ENCODE data around the gene LYVE1.
A peak's percentile ranks its signal among the peaks of the same experiment; 100 is the strongest.

LYVE1 gene

DNA sequence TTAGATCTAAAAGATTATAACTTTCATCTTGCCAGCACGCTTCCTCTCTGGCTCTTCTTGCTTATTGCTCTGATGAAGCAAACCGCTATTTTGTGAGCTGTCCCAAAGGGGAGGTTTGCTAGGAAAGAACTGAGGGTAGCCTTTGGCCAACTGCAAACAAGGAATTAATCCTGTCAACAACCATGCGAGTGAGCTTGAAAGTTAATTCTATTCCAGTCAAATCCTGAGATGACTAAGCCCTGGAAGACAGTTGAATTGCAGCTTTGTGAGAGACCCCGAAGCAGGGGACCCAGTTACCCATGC, 17.2 kb downstream of the LYVE1 start:
- Histone ChIP-seq H3K4me3 (ENCODE audit: low read length) (no peak overlapping the region), H3K4me2 (ENCODE audit: low read length) (no peak overlapping the region), H3K9ac (ENCODE audit: low read depth, low read length) (no peak overlapping the region), H3K27me3 (ENCODE audit: control insufficient read depth, insufficient read depth, low read length) (no peaks in the 10 kb centered on the region), H3K36me3 (ENCODE audit: insufficient read depth, low read length) (no peaks in the 10 kb centered on the region), H3K4me1 (ENCODE audit: control insufficient read depth, insufficient read depth, low read length) (peaks cover 10% of the 10 kb centered on the region), H3K9me3 (replicated peaks; ENCODE audit: low read length) (no peaks in the 10 kb centered on the region)

DNA sequence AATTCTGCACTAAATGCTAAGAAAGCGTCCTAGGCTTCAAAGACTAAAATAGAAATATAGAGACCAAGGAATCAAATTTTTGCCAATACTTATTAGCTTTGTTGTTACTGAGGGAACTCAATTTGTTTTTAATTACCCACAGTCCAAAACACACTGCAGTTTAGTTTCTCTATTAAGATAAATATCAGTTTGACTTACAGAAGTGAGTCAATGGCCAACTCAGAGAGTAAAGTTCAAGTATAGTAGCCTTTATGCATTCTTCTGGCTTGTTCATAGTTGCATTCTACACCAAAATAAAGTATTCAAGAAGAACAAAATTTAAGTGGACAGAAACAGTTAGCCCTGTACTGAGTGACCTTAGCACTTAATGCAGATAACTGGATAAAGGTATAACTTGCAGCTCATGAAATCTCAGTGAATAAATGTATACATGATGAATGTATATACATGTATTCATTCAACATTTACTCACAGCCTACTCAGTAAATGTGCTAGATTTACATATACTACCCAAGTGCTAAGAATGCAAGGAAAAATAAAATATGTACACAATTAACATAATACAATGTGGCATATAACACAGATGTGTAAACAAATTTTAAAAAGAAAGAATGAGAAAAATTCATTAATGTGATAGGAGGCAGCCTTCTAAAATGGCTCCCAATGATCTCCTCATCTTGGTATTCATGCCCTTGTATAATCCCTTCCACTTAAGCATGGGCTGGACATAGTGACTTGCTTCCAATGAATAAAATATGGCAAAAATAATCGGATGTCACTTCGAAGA, 17.8 kb downstream of the LYVE1 start:
- Histone ChIP-seq H3K4me2 (ENCODE audit: low read length) (peak overlapping the region; percentile 41), H3K27me3 (ENCODE audit: control insufficient read depth, insufficient read depth, low read length) (no peaks in the 10 kb centered on the region), H3K4me3 (ENCODE audit: low read length) (no peak overlapping the region), H3K4me1 (ENCODE audit: control insufficient read depth, insufficient read depth, low read length) (peaks cover 10% of the 10 kb centered on the region), H3K9ac (ENCODE audit: low read depth, low read length) (no peak overlapping the region), H3K9me3 (replicated peaks; ENCODE audit: low read length) (no peaks in the 10 kb centered on the region), H3K36me3 (ENCODE audit: insufficient read depth, low read length) (no peaks in the 10 kb centered on the region)

DNA sequence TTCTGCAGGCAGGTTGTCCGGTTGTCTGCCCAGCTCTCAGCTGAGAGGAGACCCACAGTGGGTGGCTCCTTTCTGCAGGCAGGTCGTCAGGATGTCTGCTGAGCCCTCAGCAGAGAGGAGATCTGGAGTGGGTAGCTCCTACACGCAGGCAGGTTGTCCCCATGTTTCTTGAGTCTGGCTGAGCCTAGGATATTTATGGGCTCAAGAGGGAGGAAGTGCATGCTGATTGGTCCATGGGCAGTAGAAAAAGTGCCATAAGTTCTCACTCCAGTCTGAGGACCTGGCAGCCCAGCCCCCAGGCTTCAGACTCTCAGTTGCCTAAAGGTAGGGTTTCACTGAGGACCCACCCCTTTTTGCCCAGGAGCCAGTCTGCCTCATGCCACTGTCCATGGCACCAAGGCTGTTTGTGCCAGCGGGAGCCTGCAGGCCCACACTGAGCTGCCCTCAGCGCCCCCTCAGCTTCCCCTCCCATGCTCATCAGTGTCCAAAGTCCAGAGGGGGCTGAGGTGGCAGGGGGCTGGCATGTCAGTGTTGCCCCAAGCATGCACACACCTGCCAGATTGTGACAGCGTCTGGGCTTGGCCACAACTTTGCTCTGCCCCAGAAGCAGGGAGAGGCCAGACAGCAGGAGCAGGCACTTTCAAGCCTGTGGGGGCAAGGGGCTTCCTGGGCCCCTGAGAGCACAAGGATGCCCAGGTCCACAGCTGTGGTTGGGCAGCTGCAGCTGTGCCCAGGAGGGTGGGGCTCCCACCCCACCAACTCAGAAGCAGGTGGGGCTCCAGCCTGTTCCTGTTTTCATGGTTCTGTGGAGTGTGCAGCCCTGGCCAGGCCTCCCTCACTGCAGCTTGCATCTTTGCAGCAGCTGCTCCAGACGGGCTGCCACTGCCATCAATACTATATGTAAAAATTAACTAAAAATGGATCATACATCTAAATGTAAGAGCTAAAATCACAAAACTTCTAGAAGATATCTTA, 23.7 kb downstream of the LYVE1 start:
- no peak overlapping the region for H3K4me3 ChIP-seq (ENCODE audit: low read length)
- H3K9ac ChIP-seq (ENCODE audit: low read depth, low read length), result no peak overlapping the region
- no peak overlapping the region for H3K4me2 ChIP-seq (ENCODE audit: low read length)
- H3K36me3 ChIP-seq (ENCODE audit: insufficient read depth, low read length), result no peaks in the 10 kb centered on the region
- H3K9me3 ChIP-seq (replicated peaks; ENCODE audit: low read length), result no peaks in the 10 kb centered on the region
- no peaks in the 10 kb centered on the region for H3K4me1 ChIP-seq (ENCODE audit: control insufficient read depth, insufficient read depth, low read length)
- H3K27me3 ChIP-seq (ENCODE audit: control insufficient read depth, insufficient read depth, low read length), result no peaks in the 10 kb centered on the region

DNA sequence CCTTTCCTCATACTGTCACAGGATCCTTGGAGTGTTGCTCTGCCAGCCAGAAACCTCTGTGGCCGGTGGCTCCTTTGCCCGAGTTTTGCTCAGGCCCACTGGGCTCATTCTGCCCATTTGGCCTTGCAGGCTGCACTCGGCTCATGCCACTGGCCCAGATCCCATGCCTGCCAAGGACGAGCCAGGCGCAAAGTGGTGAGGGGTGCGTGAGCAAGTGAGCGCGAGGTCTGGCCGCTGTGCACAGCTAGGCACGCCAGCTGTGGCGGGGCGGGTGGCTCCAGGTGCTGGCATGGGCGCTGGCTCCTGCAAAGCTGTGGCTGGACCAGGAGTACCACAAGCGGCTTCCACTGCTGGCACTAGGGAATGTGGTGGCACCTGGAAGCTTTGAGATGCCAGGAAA, 24.7 kb downstream of the LYVE1 start:
- Histone ChIP-seq H3K4me1 (ENCODE audit: control insufficient read depth, insufficient read depth, low read length) (peaks cover 5% of the 10 kb centered on the region), H3K4me3 (ENCODE audit: low read length) (no peak overlapping the region), H3K27me3 (ENCODE audit: control insufficient read depth, insufficient read depth, low read length) (no peaks in the 10 kb centered on the region), H3K4me2 (ENCODE audit: low read length) (no peak overlapping the region), H3K9me3 (replicated peaks; ENCODE audit: low read length) (no peaks in the 10 kb centered on the region), H3K36me3 (ENCODE audit: insufficient read depth, low read length) (no peaks in the 10 kb centered on the region), H3K9ac (ENCODE audit: low read depth, low read length) (no peak overlapping the region)

DNA sequence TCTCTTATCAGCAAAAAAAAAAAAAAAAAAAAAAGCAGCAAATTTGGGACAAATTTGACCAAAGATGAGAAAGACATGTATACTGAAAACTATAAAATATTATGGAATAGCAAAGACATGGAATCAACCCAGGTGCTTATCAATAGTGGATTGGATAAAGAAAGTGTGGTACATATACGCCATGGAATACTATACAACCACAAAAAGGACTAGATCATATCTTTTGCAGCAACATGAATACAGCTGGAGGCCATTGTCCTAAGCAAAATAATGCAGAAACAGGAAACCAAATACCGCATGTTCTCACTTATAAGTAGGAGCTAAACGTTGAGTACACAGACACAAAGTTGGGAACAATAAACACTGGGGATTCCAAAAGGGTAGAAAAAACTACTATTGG, 25.7 kb downstream of the LYVE1 start:
- H3K36me3 ChIP-seq (ENCODE audit: insufficient read depth, low read length), result no peaks in the 10 kb centered on the region
- H3K9ac ChIP-seq (ENCODE audit: low read depth, low read length), result no peak overlapping the region
- H3K27me3 ChIP-seq (ENCODE audit: control insufficient read depth, insufficient read depth, low read length), result no peaks in the 10 kb centered on the region
- H3K4me1 ChIP-seq (ENCODE audit: control insufficient read depth, insufficient read depth, low read length), result peaks cover 15% of the 10 kb centered on the region
- no peaks in the 10 kb centered on the region for H3K9me3 ChIP-seq (replicated peaks; ENCODE audit: low read length)
- H3K4me3 ChIP-seq (ENCODE audit: low read length), result no peak overlapping the region
- H3K4me2 ChIP-seq (ENCODE audit: low read length), result no peak overlapping the region

DNA sequence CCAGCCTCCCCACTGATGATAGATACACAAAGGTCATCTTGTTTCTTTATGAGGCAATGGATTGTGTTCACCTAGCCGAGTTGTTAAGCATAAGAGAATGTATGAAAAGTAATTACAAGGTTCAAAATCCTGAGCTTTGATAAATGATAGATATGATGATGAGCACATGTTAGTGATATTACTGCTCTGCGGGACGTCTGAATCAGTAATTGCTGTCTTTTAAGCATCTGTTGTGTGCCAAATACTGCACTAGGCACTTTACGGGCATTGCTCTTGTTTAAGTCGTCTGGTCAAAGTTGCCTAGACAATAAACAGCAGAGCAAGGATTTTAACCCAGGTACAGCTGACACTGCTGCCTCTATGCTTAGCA, 26.9 kb downstream of the LYVE1 start:
- H3K9ac ChIP-seq (ENCODE audit: low read depth, low read length), result peak overlapping the region; percentile 97
- H3K4me1 ChIP-seq (ENCODE audit: control insufficient read depth, insufficient read depth, low read length), result peaks cover 18% of the 10 kb centered on the region
- no peaks in the 10 kb centered on the region for H3K27me3 ChIP-seq (ENCODE audit: control insufficient read depth, insufficient read depth, low read length)
- H3K9me3 ChIP-seq (replicated peaks; ENCODE audit: low read length), result no peaks in the 10 kb centered on the region
- H3K36me3 ChIP-seq (ENCODE audit: insufficient read depth, low read length), result no peaks in the 10 kb centered on the region
- peak overlapping the region; percentile 97 for H3K4me3 ChIP-seq (ENCODE audit: low read length)
- H3K4me2 ChIP-seq (ENCODE audit: low read length), result peak overlapping the region; percentile 95

DNA sequence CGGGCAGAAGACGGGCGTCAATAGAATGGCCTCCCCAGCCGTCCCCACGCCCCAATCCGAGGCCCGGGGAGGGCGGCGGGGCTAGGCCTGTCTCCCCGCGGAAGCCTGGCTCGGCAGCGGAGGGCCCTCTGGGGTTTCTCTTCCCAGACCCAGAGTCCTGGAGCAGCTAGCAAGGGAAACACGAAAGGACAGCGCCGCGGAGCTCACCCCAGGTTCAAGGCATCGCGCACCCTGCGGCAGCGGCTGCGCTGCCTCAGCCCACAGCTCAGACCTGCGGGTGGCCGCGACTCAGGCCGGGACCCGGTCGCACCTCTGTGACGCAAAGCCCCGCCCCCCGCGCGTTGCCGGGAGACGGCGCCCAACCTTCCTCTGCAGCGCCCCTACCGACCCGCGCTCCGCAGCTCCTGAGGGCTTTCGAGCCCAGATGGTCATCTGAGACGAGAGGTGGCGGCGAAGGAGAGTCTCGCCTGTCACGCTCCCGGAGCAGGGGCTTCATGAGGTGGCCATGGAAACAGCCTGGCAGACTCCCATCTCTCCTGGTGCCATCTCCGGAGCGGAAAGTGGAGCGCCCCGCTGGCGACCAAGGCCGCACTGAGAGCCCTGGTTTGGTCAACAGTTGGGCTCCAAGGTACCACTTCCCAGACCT, 27.4 kb downstream of the LYVE1 start, which contains the start of gene RNF141:
TSS of gene RNF141 (minus strand) at position 273 of the 646 bp plus-strand sequence. CDS start 7,029 bp downstream, outside the sequence.
- no peaks in the 10 kb centered on the region for H3K36me3 ChIP-seq (ENCODE audit: insufficient read depth, low read length)
- peak within 1 kb of the TSS; percentile 97 for H3K4me3 ChIP-seq (ENCODE audit: low read length)
- H3K9ac ChIP-seq (ENCODE audit: low read depth, low read length), result peak within 1 kb of the TSS; percentile 97
- peaks cover 20% of the 10 kb centered on the region for H3K4me1 ChIP-seq (ENCODE audit: control insufficient read depth, insufficient read depth, low read length)
- no peaks in the 10 kb centered on the region for H3K9me3 ChIP-seq (replicated peaks; ENCODE audit: low read length)
- no peaks in the 10 kb centered on the region for H3K27me3 ChIP-seq (ENCODE audit: control insufficient read depth, insufficient read depth, low read length)
- peak within 1 kb of the TSS; percentile 95 for H3K4me2 ChIP-seq (ENCODE audit: low read length)

DNA sequence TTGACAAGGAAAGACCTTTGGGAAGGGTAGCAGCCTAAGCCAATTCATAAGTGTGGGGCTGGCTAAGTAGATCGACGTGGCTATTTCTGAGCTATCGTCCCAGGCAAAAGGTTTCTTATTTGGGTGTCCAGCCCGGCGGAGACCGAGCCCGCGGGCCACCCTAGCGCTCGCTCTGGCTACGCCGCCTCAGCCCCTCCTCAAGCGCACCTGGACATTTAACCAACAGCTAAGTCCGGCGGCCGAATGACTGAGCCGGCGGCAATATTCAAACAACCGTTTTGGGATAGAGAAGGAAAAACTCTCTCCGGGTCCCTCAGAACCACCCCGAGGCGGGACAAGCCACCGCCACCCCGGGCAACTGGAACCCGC, 27.9 kb downstream of the LYVE1 start:
- Histone ChIP-seq H3K4me1 (ENCODE audit: control insufficient read depth, insufficient read depth, low read length) (peaks cover 21% of the 10 kb centered on the region), H3K4me2 (ENCODE audit: low read length) (peak overlapping the region; percentile 95), H3K36me3 (ENCODE audit: insufficient read depth, low read length) (no peaks in the 10 kb centered on the region), H3K9me3 (replicated peaks; ENCODE audit: low read length) (no peaks in the 10 kb centered on the region), H3K27me3 (ENCODE audit: control insufficient read depth, insufficient read depth, low read length) (no peaks in the 10 kb centered on the region), H3K9ac (ENCODE audit: low read depth, low read length) (peak overlapping the region; percentile 97), H3K4me3 (ENCODE audit: low read length) (peak overlapping the region; percentile 97)

DNA sequence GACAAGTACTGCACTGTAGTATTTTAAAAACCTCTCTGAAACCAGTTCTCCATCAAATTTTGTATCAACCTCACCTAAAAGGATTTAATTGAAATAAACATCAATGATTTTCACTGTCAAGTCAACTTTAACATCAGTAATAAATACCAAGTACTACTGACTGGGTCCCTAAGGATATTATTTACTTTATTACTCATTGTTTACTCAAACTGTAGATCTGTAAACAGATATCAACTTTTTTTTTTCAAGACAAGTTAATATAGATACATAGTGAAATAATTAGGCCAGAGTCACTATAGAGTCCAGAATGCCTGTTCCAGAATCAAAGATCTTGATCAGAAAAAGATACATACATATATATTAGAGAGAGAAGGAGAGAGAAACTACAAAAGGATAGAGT, 29.1 kb downstream of the LYVE1 start:
- no peaks in the 10 kb centered on the region for H3K9me3 ChIP-seq (replicated peaks; ENCODE audit: low read length)
- H3K4me1 ChIP-seq (ENCODE audit: control insufficient read depth, insufficient read depth, low read length), result peaks cover 21% of the 10 kb centered on the region
- no peaks in the 10 kb centered on the region for H3K36me3 ChIP-seq (ENCODE audit: insufficient read depth, low read length)
- H3K4me3 ChIP-seq (ENCODE audit: low read length), result peak overlapping the region; percentile 97
- H3K9ac ChIP-seq (ENCODE audit: low read depth, low read length), result peak overlapping the region; percentile 31
- H3K4me2 ChIP-seq (ENCODE audit: low read length), result peak overlapping the region; percentile 95
- H3K27me3 ChIP-seq (ENCODE audit: control insufficient read depth, insufficient read depth, low read length), result no peaks in the 10 kb centered on the region

DNA sequence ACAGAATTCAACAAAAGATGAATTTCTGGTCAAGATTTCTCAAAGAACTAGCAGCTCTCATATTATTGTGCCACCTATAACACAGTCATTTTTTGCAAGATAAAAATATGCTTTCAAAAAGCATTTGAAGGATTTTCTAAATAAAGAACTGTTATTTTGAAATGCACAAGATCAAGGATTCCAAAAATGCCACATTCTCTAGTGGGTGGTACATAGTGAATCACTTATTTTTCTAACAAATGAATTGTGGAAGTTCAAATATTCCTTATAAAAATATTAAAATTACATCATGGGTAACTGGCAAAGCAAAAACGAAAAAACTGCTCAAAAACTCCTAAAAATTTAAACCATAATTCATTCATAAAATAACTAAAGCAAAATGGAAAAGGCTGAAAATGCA, 29.5 kb downstream of the LYVE1 start:
- H3K9me3 ChIP-seq (replicated peaks; ENCODE audit: low read length), result no peaks in the 10 kb centered on the region
- no peaks in the 10 kb centered on the region for H3K36me3 ChIP-seq (ENCODE audit: insufficient read depth, low read length)
- peak overlapping the region; percentile 35 for H3K4me3 ChIP-seq (ENCODE audit: low read length)
- H3K27me3 ChIP-seq (ENCODE audit: control insufficient read depth, insufficient read depth, low read length), result no peaks in the 10 kb centered on the region
- peak overlapping the region; percentile 31 for H3K9ac ChIP-seq (ENCODE audit: low read depth, low read length)
- peak overlapping the region; percentile 95 for H3K4me2 ChIP-seq (ENCODE audit: low read length)
- peaks cover 21% of the 10 kb centered on the region for H3K4me1 ChIP-seq (ENCODE audit: control insufficient read depth, insufficient read depth, low read length)

DNA sequence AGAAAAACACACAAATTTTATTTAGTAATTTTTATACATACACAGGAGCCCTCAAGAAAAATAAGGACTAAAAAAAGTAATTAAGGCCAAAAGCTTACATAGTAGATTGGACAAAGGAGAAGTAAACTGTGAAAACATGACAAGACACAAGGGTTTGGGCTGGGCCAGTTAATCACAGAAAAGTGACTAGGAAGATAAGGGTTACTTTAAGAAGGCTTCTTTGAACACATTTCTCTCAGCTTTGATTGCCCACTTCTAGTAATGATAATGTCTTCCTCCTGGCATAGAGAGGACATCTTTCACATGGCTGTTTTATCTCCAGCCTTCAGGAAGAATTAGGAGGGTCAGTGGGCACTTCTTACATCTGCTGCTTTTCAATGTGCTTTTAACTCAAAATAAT, 30.9 kb downstream of the LYVE1 start:
- Histone ChIP-seq H3K4me3 (ENCODE audit: low read length) (no peak overlapping the region), H3K36me3 (ENCODE audit: insufficient read depth, low read length) (peaks cover 6% of the 10 kb centered on the region), H3K27me3 (ENCODE audit: control insufficient read depth, insufficient read depth, low read length) (no peaks in the 10 kb centered on the region), H3K4me1 (ENCODE audit: control insufficient read depth, insufficient read depth, low read length) (peaks cover 21% of the 10 kb centered on the region), H3K9ac (ENCODE audit: low read depth, low read length) (no peak overlapping the region), H3K9me3 (replicated peaks; ENCODE audit: low read length) (no peaks in the 10 kb centered on the region), H3K4me2 (ENCODE audit: low read length) (no peak overlapping the region)

Data from skeletal muscle satellite cell (primary cell).